ENCODE results near the gene HAX1. TPM values are rescaled to one million over a fixed set of nuclear protein-coding genes. Genes with fewer than 3 reads are reported as not detected.

The HAX1 gene
- total and polyA plus RNA-seq, 2 of the 8 experiments (the other 6 are each of a cell fraction or from before 2014, with no cell fraction given) = 82.2 to 115 TPM

GRCh38 chr1:154260127-154260526 lies 12.3 kb upstream of the HAX1 start (continued):
- no peak for TF ChIP-seq NANOG (IDR thresholded peaks at IDR 0.05; ENCODE audit: insufficient read depth, low read depth, low read length, poor library complexity, severe bottlenecking)
- TF ChIP-seq SAP30 (IDR thresholded peaks at IDR 0.05; ENCODE audit: insufficient read depth, insufficient replicate concordance, low read length) = no peak
- TF ChIP-seq, protein P1, sequence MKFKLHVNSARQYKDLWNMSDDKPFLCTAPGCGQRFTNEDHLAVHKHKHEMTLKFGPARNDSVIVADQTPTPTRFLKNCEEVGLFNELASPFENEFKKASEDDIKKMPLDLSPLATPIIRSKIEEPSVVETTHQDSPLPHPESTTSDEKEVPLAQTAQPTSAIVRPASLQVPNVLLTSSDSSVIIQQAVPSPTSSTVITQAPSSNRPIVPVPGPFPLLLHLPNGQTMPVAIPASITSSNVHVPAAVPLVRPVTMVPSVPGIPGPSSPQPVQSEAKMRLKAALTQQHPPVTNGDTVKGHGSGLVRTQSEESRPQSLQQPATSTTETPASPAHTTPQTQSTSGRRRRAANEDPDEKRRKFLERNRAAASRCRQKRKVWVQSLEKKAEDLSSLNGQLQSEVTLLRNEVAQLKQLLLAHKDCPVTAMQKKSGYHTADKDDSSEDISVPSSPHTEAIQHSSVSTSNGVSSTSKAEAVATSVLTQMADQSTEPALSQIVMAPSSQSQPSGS (IDR thresholded peaks at IDR 0.05; ENCODE audit: low read length) = no peak

Measured in H1 (cell line).